GM06990 (cell line): ENCODE data around the gene SLX4IP.

ENCODE experiments used
- DNase-seq: peaks from one replicate; pipeline ENCODE4 v3.0.0-alpha.2; 2011; ENCODE audit not compliant: insufficient read length; ENCODE audit errors: extremely low read depth
- H3K27me3 ChIP-seq: replicated peaks from 2 replicates; pipeline ENCODE4 v1.6.0; 2011; ENCODE audit warnings: low read length; ENCODE audit not compliant: control insufficient read depth, insufficient read depth
- H3K36me3 ChIP-seq: 2 replicates; pipeline ENCODE4 v1.5.1; 2011; ENCODE audit warnings: low read length; ENCODE audit not compliant: control insufficient read depth, insufficient read depth
- H3K4me3 ChIP-seq: replicated peaks from 2 replicates; pipeline ENCODE4 v1.5.1; 2011; ENCODE audit warnings: low read depth, mild to moderate bottlenecking, control low read depth, low read length
- CTCF ChIP-seq: IDR thresholded peaks from 2 replicates; pipeline ENCODE4 v1.5.1; 2011; ENCODE audit warnings: low read length, control low read depth, mild to moderate bottlenecking, inconsistent platforms; ENCODE audit not compliant: insufficient read depth, poor library complexity, severe bottlenecking

The SLX4IP gene

GRCh38 chr20:10661261-10661660, 226.2 kb downstream of the SLX4IP start:
- no peak for DNase-seq
- H3K4me3 ChIP-seq, result no peak overlapping the region
- H3K36me3 ChIP-seq, result no peaks in the 10 kb centered on the region; the same call in 1 of the 2 replicates
- no peak for TF ChIP-seq CTCF
- no peaks in the 10 kb centered on the region; the same call in none of the 2 replicates for H3K27me3 ChIP-seq

- no peak for DNase-seq
- no peak for TF ChIP-seq CTCF
- H3K27me3 ChIP-seq, result no peaks in the 10 kb centered on the region; the same call in none of the 2 replicates
- H3K36me3 ChIP-seq, result no peaks in the 10 kb centered on the region; the same call in 1 of the 2 replicates
- no peak overlapping the region for H3K4me3 ChIP-seq
Observed at GRCh38 chr20:10662151-10662550, 227.0 kb downstream of the SLX4IP start.

GRCh38 chr20:10662661-10663458, 227.8 kb downstream of the SLX4IP start:
- Histone ChIP-seq H3K27me3 (no peaks in the 10 kb centered on the region; the same call in none of the 2 replicates), H3K4me3 (no peak overlapping the region), H3K36me3 (no peaks in the 10 kb centered on the region; the same call in 1 of the 2 replicates)
- no peak for DNase-seq
- no peak for TF ChIP-seq CTCF

- TF ChIP-seq CTCF, result no peak
- H3K4me3 ChIP-seq, result no peak overlapping the region
- DNase-seq, result no peak
- no peaks in the 10 kb centered on the region; the same call in none of the 2 replicates for H3K27me3 ChIP-seq
- no peaks in the 10 kb centered on the region; the same call in 1 of the 2 replicates for H3K36me3 ChIP-seq
Observed at GRCh38 chr20:10663756-10664155, 228.7 kb downstream of the SLX4IP start.

- Histone ChIP-seq H3K36me3 (no peaks in the 10 kb centered on the region; the same call in 1 of the 2 replicates), H3K27me3 (no peaks in the 10 kb centered on the region; the same call in none of the 2 replicates), H3K4me3 (no peak overlapping the region)
- DNase-seq, result no peak
- no peak for TF ChIP-seq CTCF
Observed at GRCh38 chr20:10665027-10665561, 230.0 kb downstream of the SLX4IP start.
